ENCODE data around the gene ZBTB20. TPM values are rescaled to one million over a fixed set of nuclear protein-coding genes. Genes with fewer than 3 reads are reported as not detected.

ZBTB20 gene
- total RNA-seq, 1 donor from 2014 or later, result 91.2 TPM

GRCh38 chr3:114400371-114400770 is 746.7 kb downstream of the ZBTB20 start:
- Mint-ChIP-seq H3K4me3 (no peak overlapping the region), H3K27me3 (no peaks in the 10 kb centered on the region), H3K27ac (no peak overlapping the region), H3K9me3 (no peaks in the 10 kb centered on the region), H3K4me1 (peaks cover 9% of the 10 kb centered on the region), H3K36me3 (ENCODE audit: low read depth) (peaks cover 10% of the 10 kb centered on the region)
- intact Hi-C loops (cut with micrococcal nuclease), result loop anchor here (2.0 kb wide), 1 partner anchor 16 kb away; no protein-coding TSS in a partner anchor
- POLR2A ChIA-PET, result interaction anchor here (0.5 kb wide), 1 partner anchor 128 kb away, joined by 6 read pairs; no protein-coding TSS in a partner anchor
- CTCF ChIA-PET, result interaction anchor here (1.5 kb wide), 1 partner anchor 18 kb away, joined by 3 read pairs; no protein-coding TSS in a partner anchor
- TF ChIP-seq CTCF (IDR thresholded peaks at IDR 0.05), result no peak
- DNase-seq (no peak), ATAC-seq (ENCODE audit: low read depth) (no peak)

- Mint-ChIP-seq H3K27ac (no peak overlapping the region), H3K27me3 (no peaks in the 10 kb centered on the region), H3K4me1 (peaks cover 14% of the 10 kb centered on the region), H3K4me3 (no peak overlapping the region), H3K9me3 (no peaks in the 10 kb centered on the region), H3K36me3 (ENCODE audit: low read depth) (no peaks in the 10 kb centered on the region)
- ATAC-seq (ENCODE audit: low read depth) (no peak), DNase-seq (no peak)
- ChIA-PET CTCF (interaction anchor here (1.1 to 3.7 kb wide), 4 partner anchors 10 to 24 kb away, joined by 3 to 18 read pairs (median 6); no protein-coding TSS in a partner anchor), POLR2A (no interaction called here)
- TF ChIP-seq CTCF (IDR thresholded peaks at IDR 0.05), result no peak
- intact Hi-C loops (cut with micrococcal nuclease), result no loop called here
Measured at GRCh38 chr3:114394551-114394950, 752.5 kb downstream of the ZBTB20 start.

DNA sequence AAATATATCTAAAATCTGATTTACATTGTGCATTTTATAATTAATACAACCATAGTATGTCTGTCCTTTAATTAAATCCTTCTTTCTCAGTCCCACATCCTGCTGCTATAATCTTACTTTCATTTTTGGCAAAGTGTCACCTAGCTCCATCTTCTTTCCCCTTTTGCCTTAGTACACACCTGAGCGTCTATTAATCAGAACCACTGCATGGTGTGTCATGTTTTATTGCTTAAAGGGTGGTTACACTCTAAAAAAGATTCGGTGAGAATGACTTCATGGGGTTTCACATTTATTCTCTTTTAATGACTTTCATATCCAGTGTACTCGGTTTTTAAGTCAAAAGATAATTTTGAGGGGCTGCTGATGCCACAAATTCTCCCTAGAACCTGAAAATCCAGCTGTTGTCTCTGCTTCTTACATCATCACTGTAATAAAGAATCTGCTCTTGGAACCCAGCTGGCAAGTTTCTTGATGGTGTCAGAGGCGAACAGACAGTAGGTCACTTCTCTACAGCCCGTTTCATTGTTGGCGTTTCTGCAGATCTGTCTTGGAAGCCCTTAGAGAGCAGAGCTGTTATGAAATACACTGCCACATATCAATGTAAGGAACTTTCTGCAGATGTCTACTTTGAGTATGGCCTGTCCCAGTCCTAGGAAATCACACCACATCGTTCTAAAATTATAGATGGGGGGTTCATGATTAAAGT is 753.6 kb downstream of the ZBTB20 start:
- ChIA-PET POLR2A (no interaction called here), CTCF (interaction anchor here (1.1 to 3.7 kb wide), 4 partner anchors 9 to 25 kb away, joined by 3 to 18 read pairs (median 6); no protein-coding TSS in a partner anchor)
- TF ChIP-seq CTCF (IDR thresholded peaks at IDR 0.05), result no peak
- Mint-ChIP-seq H3K4me3 (no peak overlapping the region), H3K4me1 (peaks cover 17% of the 10 kb centered on the region), H3K27me3 (no peaks in the 10 kb centered on the region), H3K9me3 (no peaks in the 10 kb centered on the region), H3K27ac (no peak overlapping the region), H3K36me3 (ENCODE audit: low read depth) (peaks cover 7% of the 10 kb centered on the region)
- intact Hi-C loops (cut with micrococcal nuclease), result no loop called here
- ATAC-seq (ENCODE audit: low read depth), result no peak
- no peak for DNase-seq

- Mint-ChIP-seq H3K27me3 (no peaks in the 10 kb centered on the region), H3K27ac (no peak overlapping the region), H3K4me3 (no peak overlapping the region), H3K4me1 (peaks cover 17% of the 10 kb centered on the region), H3K9me3 (no peaks in the 10 kb centered on the region), H3K36me3 (ENCODE audit: low read depth) (peaks cover 14% of the 10 kb centered on the region)
- ATAC-seq (ENCODE audit: low read depth), result no peak
- no peak for TF ChIP-seq CTCF (IDR thresholded peaks at IDR 0.05)
- ChIA-PET POLR2A (interaction anchor here (0.5 to 0.6 kb wide), 2 partner anchors 76 to 235 kb away, joined by 3 to 8 read pairs; no protein-coding TSS in a partner anchor), CTCF (interaction anchor here (1.1 to 3.7 kb wide), 4 partner anchors 8 to 26 kb away, joined by 3 to 18 read pairs (median 6); no protein-coding TSS in a partner anchor)
- DNase-seq, result no peak
- intact Hi-C loops (cut with micrococcal nuclease), result no loop called here
Measured at GRCh38 chr3:114392831-114393230, 754.3 kb downstream of the ZBTB20 start.

DNA sequence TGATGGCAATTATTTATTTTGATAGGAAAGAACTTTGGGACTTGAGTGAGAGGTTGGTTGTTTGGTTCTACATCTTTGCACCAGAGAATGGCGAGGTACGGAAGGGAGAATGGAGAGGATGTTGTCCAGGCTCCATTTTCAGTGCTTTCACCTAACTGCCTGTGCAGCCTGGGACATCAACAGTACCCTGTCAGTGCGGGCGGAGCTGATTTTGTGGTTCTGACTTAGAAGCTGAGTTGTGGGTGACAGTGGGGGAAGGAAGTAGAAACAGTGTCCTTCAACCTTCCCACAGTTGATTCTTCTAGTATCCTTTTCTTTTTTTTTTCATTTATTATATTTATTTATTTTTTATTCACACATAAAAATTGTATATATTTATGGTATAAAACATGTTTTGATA is 757.9 kb downstream of the ZBTB20 start:
- ChIA-PET CTCF (no interaction called here), POLR2A (no interaction called here)
- H3K27ac Mint-ChIP-seq, result no peak overlapping the region
- intact Hi-C loops (cut with micrococcal nuclease), result loop anchor here (10.0 kb wide), 2 partner anchors 756 to 1426 kb away; partner anchors contain the start of gene ZBTB20
- no peak overlapping the region for H3K4me3 Mint-ChIP-seq
- H3K27me3 Mint-ChIP-seq, result no peaks in the 10 kb centered on the region
- no peak for ATAC-seq (ENCODE audit: low read depth)
- H3K36me3 Mint-ChIP-seq (ENCODE audit: low read depth), result peaks cover 36% of the 10 kb centered on the region
- H3K4me1 Mint-ChIP-seq, result peaks cover 15% of the 10 kb centered on the region
- DNase-seq, result no peak
- no peaks in the 10 kb centered on the region for H3K9me3 Mint-ChIP-seq
- no peak for TF ChIP-seq CTCF (IDR thresholded peaks at IDR 0.05)
